GM06990 (cell line): Measurements from ENCODE around the gene RCN1.
"Not testable (repeated sequence)": the region's sequence is repeated elsewhere in the genome, so short reads cannot be mapped to it uniquely, and the experiment has no call there.

Experiments
- DNase-seq: peaks from one replicate; pipeline ENCODE4 v3.0.0-alpha.2; 2011; ENCODE audit not compliant: insufficient read length; ENCODE audit errors: extremely low read depth
- H3K27me3 ChIP-seq: replicated peaks from 2 replicates; pipeline ENCODE4 v1.6.0; 2011; ENCODE audit warnings: low read length; ENCODE audit not compliant: control insufficient read depth, insufficient read depth
- H3K36me3 ChIP-seq: 2 replicates; pipeline ENCODE4 v1.5.1; 2011; ENCODE audit warnings: low read length; ENCODE audit not compliant: control insufficient read depth, insufficient read depth
- H3K4me3 ChIP-seq: replicated peaks from 2 replicates; pipeline ENCODE4 v1.5.1; 2011; ENCODE audit warnings: low read depth, mild to moderate bottlenecking, control low read depth, low read length
- CTCF ChIP-seq: IDR thresholded peaks from 2 replicates; pipeline ENCODE4 v1.5.1; 2011; ENCODE audit warnings: low read length, control low read depth, mild to moderate bottlenecking, inconsistent platforms; ENCODE audit not compliant: insufficient read depth, poor library complexity, severe bottlenecking

The RCN1 gene

DNA sequence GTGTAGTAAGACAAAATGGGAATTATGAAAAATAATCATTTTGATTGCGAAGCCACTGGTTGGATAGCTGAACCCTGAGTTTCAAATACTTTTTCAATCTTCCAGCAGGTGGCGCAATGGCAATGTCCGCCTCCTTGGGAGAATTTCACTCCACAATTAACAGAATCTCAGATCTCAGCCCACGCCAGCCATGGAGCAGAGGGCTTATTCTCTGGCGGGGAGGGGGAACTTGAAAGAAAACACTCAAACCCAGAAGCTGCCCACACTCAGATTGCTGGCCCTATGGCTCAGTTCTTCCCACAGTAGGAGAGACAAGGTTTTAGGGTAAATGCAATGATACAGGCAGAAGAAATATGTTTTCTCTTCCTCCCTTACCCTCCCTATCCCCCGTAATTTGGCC is 38.7 kb upstream of the RCN1 start:
- DNase-seq, result no peak
- peak; percentile 60 for TF ChIP-seq CTCF
- Histone ChIP-seq H3K27me3 (no peaks in the 10 kb centered on the region), H3K4me3 (no peak overlapping the region), H3K36me3 (no peaks in the 10 kb centered on the region)

DNA sequence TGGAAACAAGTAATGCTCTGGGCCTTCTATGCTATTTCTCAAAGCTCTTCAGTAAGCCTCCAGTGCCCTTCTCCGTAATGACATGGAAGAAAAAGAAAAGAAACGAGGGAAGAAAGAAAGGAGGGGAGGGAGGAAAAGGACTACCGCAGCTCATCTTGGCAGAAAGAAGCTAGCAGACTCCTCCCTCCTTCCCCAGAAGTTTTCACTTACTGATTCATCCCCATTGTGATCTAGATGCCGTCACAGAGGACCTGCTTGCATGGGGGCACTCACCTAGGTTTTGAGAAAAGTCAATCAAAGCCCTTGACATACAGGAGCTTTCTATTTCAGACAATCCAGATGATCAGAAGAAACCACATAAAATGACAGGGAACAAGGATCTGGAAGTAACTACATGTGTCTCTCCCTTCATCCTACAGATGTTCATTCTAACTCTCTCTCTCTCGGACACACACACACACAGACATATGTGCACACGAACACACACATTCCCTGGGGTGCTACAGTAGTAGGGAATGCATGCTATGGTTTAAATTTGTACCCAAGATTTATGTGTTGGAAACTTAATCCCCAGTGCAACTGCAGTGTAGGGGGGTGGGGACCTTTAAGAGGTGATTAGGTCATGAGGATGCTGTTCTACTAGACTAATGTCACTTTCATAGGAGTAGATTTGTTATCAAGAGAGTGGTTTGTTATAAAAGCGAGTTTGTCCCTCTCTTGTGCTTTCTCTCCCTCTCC is 37.6 kb upstream of the RCN1 start:
- Histone ChIP-seq H3K36me3 (no peaks in the 10 kb centered on the region), H3K27me3 (no peaks in the 10 kb centered on the region), H3K4me3 (no peak overlapping the region)
- TF ChIP-seq CTCF, result no peak
- DNase-seq, result no peak

GRCh38 chr11:32055861-32056260 is 35.0 kb upstream of the RCN1 start:
- no peaks in the 10 kb centered on the region for H3K27me3 ChIP-seq
- no peak for DNase-seq
- TF ChIP-seq CTCF, result no peak
- no peaks in the 10 kb centered on the region for H3K36me3 ChIP-seq
- H3K4me3 ChIP-seq, result no peak overlapping the region

DNA sequence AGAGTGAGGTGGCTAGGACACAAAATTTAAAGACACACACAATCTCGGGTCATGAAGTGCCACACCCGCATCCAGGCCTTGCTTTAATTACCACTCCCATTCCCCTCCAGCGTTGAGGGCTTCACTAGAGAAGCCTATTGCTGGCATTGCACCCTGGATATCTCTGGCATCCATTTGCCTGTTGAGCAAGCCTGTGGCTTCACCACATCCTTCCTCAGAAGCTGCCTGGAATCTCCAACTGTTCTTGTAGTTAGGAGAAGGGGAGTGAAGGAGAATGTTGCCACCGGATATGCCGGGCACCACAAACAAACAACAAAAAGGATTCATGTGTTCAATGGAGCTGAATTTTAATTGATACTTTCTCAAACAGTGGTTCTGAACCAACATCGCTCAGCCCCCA is 34.4 kb upstream of the RCN1 start:
- H3K36me3 ChIP-seq, result no peaks in the 10 kb centered on the region
- H3K4me3 ChIP-seq, result no peak overlapping the region
- TF ChIP-seq CTCF, result no peak
- no peaks in the 10 kb centered on the region for H3K27me3 ChIP-seq
- no peak for DNase-seq

DNA sequence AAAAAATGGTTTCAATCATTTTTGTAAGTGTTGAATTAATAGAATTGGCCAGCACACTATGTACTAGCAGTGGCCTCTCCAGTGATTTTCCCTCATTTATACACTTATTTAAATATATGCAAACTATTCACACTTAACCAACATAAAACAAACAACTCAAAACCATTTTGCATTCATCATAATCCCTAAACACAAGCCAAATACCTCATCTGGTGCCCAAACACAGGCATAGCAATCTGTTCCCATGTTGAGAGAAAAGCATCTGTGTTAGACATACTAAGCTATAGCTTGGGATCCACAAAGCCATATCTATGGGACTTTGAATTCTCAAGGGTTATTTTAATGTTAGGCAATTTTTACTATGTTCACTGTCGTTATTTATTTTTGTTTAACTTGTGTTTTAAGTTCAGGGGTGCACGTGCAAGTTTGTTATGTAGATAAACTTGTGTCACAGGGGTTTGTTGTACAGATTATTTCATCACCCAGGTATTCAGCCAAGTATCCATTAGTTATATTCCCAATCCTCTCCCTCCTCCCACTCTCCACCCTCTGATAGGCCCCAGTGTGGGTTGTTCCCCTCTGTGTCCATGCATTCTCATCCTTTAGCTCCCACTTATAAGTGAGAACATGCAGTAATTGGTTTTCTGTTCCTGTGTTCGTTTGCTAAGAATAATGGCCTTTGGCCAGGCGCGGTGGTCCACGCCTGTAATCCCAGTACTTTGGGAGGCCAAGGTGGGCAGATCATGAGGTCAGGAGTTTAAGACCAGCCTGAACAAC is 31.0 kb upstream of the RCN1 start:
- Histone ChIP-seq H3K36me3 (no peaks in the 10 kb centered on the region), H3K27me3 (no peaks in the 10 kb centered on the region), H3K4me3 (no peak overlapping the region)
- no peak for TF ChIP-seq CTCF
- DNase-seq, result no peak

DNA sequence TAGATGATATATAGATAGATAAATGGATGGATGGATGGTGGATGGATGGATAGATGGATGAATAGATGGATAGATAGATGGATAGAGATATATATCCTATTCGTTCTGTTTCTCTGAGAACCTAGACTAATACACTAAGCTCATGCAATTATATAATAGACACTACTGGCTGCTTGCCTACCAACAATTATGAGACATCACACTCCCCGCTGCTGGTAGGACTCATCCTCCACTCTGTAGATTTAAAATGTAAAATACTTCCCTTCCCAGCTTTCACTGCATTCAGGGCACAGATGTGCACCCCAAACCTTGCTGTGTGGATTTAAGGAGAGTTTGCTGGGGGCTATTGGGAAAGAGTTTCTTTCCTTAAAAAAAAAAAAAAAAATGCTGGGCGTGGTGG is 28.3 kb upstream of the RCN1 start:
- DNase-seq, result no peak
- TF ChIP-seq CTCF, result no peak
- H3K36me3 ChIP-seq, result no peaks in the 10 kb centered on the region
- no peak overlapping the region for H3K4me3 ChIP-seq
- no peaks in the 10 kb centered on the region; the same call in 1 of the 2 replicates for H3K27me3 ChIP-seq

DNA sequence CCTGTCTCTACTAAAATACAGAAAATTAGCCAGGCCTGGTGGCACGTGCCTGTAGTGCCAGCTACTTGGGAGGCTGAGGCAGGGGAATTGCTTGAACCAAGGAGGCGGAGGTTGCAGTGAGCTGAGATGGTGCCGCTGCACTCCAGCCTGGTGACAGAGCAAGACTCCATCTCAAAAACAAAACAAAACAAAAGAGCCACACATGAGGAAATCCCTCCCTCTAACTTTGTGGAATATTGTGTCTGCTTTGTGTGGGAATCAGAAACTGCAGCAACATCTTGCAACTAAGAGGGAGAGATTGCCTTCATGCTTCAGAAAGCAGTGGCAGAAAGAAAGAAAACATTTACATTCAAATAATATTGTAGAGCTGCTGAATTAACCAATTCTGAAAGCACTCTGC is 27.8 kb upstream of the RCN1 start:
- not testable (repeated sequence) for H3K27me3 ChIP-seq, H3K4me3 ChIP-seq, DNase-seq, H3K36me3 ChIP-seq
